SK-N-MC (cell line): Measurements from ENCODE around the gene ELFN1.

ENCODE experiments used
- EZH2 ChIP-seq: fragments of 200-600 bp; sonication (generic); IDR thresholded peaks from one replicate; pipeline ENCODE4 v1.6.1; 2017; ENCODE audit warnings: antibody characterized with exemption
- FOXP2 ChIP-seq: optimal IDR thresholded peaks from 2 replicates; pipeline ENCODE3; 2011; ENCODE audit warnings: mild to moderate bottlenecking, moderate library complexity; ENCODE audit not compliant: insufficient read depth; ENCODE audit errors: extremely low read length, control extremely low read depth
- POLR2AphosphoS5 ChIP-seq: IDR thresholded peaks from 2 replicates; pipeline ENCODE4 v1.6.1; 2012; ENCODE audit warnings: mild to moderate bottlenecking, low read depth, low read length, borderline replicate concordance

DNA sequence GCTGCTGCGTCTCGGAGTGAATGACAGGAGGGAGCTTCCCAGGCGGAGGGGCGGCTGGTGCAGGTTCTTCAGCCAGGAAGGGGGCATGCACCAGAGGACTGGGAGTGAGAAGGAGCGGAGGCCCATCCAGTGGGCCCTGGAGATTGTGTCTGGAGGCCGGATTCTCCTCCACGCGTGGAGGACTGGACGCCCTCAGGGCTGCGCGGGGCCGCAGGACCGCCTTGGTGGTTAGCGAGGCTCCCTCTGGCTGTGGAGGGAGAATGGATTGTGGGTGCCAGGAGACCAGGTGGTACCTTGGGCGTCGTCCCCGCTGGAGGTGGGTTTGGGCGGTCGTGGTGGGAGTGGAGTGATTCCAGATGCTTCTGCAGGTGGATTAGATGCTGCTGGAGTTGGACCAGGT is 68.9 kb downstream of the ELFN1 start:
- TF ChIP-seq POLR2AphosphoS5: no peak
- TF ChIP-seq EZH2: no peak
- no peak for TF ChIP-seq FOXP2
